Measurements from ENCODE around the gene ZNF85. TPM values are rescaled to one million over a fixed set of nuclear protein-coding genes. Genes with fewer than 3 reads are reported as not detected.

The ZNF85 gene
- 3.5 and 10.7 TPM in 2 replicates for total RNA-seq

GRCh38 chr19:20923077-20923871, at the start of gene ZNF85:
ZNF85 (plus strand) TSS chr19:20923251; CDS start chr19:20923401, 150 bp downstream.

Other genes with a start within 250 kb of the ZNF85 start
- 1.7 and 4.0 TPM in 2 replicates for gene ZNF66, start 146.9 kb upstream of the ZNF85 start, total RNA-seq
- gene ZNF430, start 97.4 kb downstream of the ZNF85 start, total RNA-seq = 6.2 and 14.4 TPM in 2 replicates
- gene ZNF714, start 159.0 kb downstream of the ZNF85 start, total RNA-seq = 9.7 and 13.2 TPM in 2 replicates
- gene ZNF431, start 218.8 kb downstream of the ZNF85 start, total RNA-seq = 2.4 and 3.3 TPM in 2 replicates

All from uterine smooth muscle cell (primary cell).